Neutrophil (primary cell): ENCODE results near the gene RNASET2.

Experiments used
- H3K27ac ChIP-seq: fragments of 200-600 bp; sonication (generic); 2 replicates; pipeline ENCODE4 v1.5.1; 2016; ENCODE audit warnings: mild to moderate bottlenecking, moderate library complexity
- H3K27me3 ChIP-seq: fragments of 200-600 bp; sonication (generic); 2 replicates; pipeline ENCODE4 v1.6.0; 2016; ENCODE audit warnings: mild to moderate bottlenecking
- H3K36me3 ChIP-seq: fragments of 200-600 bp; sonication (generic); 2 replicates; pipeline ENCODE4 v1.5.1; 2017
- H3K4me1 ChIP-seq, 2 experiments: fragments of 200-600 bp in 1 of 2; sonication (generic) in 1 of 2; 1 replicate in 1 of 2; 2 replicates in 1 of 2; pipeline versions ENCODE4 v1.5.1 to v1.6.1; 2013 to 2016; ENCODE audit warnings: low read depth in 1 of 2, low read length in 1 of 2, mild to moderate bottlenecking in 1 of 2, moderate library complexity in 1 of 2; ENCODE audit not compliant: control insufficient read depth in 1 of 2, insufficient read depth in 1 of 2
- H3K4me3 ChIP-seq, 2 experiments: fragments of 200-600 bp in 1 of 2; sonication (generic) in 1 of 2; 1 replicate in 1 of 2; 2 replicates in 1 of 2; pipeline ENCODE4 v1.5.1; 2013 to 2016; ENCODE audit warnings: low read depth in 1 of 2, low read length in 1 of 2, mild to moderate bottlenecking in 1 of 2, moderate library complexity in 1 of 2
- H3K9me3 ChIP-seq: fragments of 200-600 bp; sonication (generic); 2 replicates; pipeline ENCODE4 v1.5.1; 2016
- TF ChIP-seq, protein P1 (sequence below): fragments of 200-600 bp; sonication (generic); IDR thresholded peaks from 2 replicates; pipeline ENCODE4 v1.5.1; 2016; ENCODE audit warnings: antibody characterized with exemption

The RNASET2 gene

DNA sequence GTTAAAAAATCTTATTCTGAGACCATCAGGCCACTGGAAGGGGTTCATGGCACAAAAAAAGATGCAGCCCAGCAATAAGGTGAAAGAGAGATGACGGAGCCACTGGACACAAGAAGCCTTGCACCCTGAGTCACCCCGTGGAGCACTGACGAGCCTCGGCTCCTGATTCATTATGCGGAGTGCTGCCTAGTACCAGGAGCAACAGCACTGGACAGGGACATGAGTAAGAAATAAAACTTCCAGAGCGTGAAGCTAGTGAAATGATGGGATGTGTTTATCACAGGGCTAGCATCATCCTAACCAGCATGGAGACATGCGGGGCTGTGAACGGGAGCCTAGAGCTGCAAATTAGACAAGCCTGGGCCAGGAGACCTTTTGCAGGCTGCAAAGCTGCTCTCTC lies 53.3 kb downstream of the RNASET2 start:
- TF ChIP-seq, protein P1, sequence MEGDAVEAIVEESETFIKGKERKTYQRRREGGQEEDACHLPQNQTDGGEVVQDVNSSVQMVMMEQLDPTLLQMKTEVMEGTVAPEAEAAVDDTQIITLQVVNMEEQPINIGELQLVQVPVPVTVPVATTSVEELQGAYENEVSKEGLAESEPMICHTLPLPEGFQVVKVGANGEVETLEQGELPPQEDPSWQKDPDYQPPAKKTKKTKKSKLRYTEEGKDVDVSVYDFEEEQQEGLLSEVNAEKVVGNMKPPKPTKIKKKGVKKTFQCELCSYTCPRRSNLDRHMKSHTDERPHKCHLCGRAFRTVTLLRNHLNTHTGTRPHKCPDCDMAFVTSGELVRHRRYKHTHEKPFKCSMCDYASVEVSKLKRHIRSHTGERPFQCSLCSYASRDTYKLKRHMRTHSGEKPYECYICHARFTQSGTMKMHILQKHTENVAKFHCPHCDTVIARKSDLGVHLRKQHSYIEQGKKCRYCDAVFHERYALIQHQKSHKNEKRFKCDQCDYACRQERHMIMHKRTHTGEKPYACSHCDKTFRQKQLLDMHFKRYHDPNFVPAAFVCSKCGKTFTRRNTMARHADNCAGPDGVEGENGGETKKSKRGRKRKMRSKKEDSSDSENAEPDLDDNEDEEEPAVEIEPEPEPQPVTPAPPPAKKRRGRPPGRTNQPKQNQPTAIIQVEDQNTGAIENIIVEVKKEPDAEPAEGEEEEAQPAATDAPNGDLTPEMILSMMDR = no peak
- Histone ChIP-seq H3K4me3 (no peak overlapping the region), H3K4me1 (peaks cover 3 to 4% of the 10 kb centered on the region in 2 experiments), H3K9me3 (no peaks in the 10 kb centered on the region), H3K36me3 (no peaks in the 10 kb centered on the region), H3K27ac (no peak overlapping the region), H3K27me3 (no peaks in the 10 kb centered on the region)

DNA sequence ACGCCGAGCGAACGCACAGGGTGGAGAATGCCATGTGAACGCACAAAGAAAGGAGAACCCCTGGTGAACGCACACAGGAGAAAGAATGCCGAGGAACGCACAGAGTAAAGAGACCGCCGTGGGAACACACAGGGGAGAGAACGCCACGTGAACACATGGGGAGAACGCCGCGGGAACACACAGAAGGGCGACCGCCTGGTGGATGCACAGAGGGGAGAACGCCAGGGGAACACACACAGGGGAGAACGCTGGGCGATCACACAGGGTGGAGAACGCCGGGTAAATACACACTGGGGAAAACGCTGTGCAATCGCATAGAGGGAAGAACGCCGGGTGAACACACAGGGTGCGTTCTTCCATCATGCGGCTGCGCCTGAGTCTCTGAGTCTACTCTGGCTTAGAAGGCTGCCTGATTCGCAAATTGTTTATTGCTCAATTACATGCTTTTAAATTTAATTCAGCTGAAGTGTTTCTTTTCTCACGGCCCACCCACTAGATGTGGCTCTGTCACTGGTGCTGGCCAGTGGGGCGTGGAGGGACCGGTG lies 54.1 kb downstream of the RNASET2 start:
- Histone ChIP-seq H3K36me3 (no peaks in the 10 kb centered on the region), H3K27ac (no peak overlapping the region), H3K4me3 (no peak overlapping the region), H3K9me3 (no peaks in the 10 kb centered on the region), H3K4me1 (peaks cover 3 to 4% of the 10 kb centered on the region in 2 experiments), H3K27me3 (no peaks in the 10 kb centered on the region)
- TF ChIP-seq, protein P1 = no peak

DNA sequence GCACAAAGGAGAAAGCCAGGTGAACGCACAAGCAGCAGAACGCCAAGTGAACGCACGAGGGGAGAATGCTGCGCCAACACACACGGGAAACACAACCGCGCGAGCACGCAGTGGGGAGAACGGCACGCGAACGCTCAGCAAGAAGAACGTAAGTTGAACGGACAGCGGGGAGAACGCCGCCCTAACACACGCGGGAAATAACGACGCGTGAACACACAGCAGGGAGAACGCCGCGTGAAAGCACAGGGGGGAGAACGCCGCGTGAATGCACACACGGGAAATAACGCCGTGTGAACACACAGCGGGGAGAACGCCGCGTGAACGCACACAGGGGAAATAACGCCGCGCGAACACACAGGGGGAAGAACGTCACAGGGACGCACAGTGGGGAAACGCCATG lies 54.7 kb downstream of the RNASET2 start:
- H3K9me3 ChIP-seq = no peaks in the 10 kb centered on the region

DNA sequence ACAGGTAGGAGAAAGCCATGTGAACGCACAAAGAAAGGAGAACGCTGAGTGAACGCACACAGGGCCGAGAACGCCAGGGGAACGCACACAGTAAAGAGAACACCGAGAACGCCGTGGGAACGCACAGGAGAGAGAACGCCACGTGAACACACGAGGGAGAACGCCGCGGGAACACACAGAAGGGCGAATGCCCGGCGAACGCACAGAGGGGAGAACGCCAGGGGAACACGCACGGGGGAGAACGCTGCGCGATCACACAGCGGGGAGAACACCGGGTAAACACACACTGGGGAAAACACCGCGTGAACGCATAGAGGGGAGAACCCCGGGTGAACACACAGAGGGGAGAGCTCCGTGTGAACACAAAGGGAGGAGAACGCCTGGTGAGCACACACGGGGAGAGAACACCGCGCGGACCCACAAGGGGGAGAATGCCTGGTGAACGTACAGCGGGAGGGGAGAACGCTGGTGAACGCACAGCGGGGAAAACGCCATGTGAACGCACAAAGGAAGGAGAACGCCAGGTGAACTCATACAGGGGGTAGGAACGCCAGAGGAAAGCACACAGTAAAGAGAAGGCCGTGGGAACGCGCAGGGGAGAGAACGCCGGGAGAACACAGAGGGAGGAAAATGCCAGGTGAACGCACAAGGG lies 55.3 kb downstream of the RNASET2 start:
- no peaks in the 10 kb centered on the region for H3K27me3 ChIP-seq
- no peak overlapping the region for H3K4me3 ChIP-seq
- no peaks in the 10 kb centered on the region for H3K36me3 ChIP-seq
- TF ChIP-seq, protein P1 = no peak
- no peak overlapping the region for H3K27ac ChIP-seq
- no peaks in the 10 kb centered on the region for H3K9me3 ChIP-seq
- peaks cover 0 to under 1% of the 10 kb centered on the region in 2 experiments for H3K4me1 ChIP-seq

More for the DNA sequence above, 54.7 kb downstream of the RNASET2 start:
- Histone ChIP-seq H3K4me3 (no peak overlapping the region), H3K27ac (no peak overlapping the region), H3K36me3 (no peaks in the 10 kb centered on the region), H3K27me3 (no peaks in the 10 kb centered on the region), H3K4me1 (peaks cover 3% of the 10 kb centered on the region in 2 experiments)
- TF ChIP-seq, protein P1 = no peak

DNA sequence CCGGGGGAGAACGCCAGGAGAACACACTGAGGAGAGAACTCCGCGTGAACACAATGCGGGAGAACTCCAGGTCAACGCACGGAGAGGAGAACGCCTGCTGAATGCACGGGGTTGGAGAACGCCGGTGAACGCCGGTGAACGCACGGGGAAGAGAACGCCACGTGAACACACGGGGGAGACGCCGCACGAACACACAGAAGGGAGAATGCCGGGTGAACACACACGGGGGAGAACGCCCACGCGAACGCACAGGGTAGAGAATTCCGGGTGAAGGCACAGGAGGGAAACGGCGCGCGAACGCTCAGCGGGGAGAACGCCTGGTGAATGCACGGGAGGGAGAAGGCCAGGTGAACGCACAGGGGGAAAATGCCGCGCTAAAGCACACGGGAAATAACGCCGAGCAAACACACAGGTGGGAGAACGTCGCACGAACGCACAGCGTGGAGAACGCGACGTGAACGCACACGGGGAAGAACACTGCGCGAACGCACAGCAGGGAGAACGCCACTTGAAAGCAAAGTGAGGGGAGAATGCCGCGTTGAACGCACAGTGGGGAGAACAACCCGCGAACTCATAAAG lies 56.1 kb downstream of the RNASET2 start:
- Histone ChIP-seq H3K27ac (no peak overlapping the region), H3K9me3 (no peaks in the 10 kb centered on the region), H3K4me1 (no peaks in the 10 kb centered on the region), H3K36me3 (no peaks in the 10 kb centered on the region), H3K27me3 (no peaks in the 10 kb centered on the region), H3K4me3 (no peak overlapping the region)
- TF ChIP-seq, protein P1 = no peak
